ENCODE data around the gene RIMKLB.

RIMKLB gene

DNA sequence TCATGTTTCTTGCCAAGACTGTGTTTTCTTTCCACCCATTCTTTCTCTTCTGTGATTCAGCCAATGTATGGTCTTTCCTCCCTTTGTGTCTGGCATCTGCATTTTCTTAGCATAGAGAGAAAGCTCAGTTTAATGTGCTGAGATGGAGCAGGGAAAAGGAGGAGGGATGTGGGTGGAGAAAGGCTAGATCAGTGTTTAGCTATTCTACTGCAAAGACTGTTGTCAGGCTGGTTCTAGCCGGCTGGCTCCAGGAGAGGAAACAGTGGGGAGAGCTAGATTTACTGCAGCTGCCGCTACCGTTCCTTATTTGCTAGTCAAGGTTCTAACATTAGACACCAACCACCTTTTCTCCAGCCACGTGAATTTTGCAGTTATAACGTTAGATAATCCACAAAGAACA, 5.2 kb upstream of the RIMKLB start:
- no peak for DNase-seq (ENCODE audit: extremely low read depth, low read depth)
- TF ChIP-seq, protein P1, sequence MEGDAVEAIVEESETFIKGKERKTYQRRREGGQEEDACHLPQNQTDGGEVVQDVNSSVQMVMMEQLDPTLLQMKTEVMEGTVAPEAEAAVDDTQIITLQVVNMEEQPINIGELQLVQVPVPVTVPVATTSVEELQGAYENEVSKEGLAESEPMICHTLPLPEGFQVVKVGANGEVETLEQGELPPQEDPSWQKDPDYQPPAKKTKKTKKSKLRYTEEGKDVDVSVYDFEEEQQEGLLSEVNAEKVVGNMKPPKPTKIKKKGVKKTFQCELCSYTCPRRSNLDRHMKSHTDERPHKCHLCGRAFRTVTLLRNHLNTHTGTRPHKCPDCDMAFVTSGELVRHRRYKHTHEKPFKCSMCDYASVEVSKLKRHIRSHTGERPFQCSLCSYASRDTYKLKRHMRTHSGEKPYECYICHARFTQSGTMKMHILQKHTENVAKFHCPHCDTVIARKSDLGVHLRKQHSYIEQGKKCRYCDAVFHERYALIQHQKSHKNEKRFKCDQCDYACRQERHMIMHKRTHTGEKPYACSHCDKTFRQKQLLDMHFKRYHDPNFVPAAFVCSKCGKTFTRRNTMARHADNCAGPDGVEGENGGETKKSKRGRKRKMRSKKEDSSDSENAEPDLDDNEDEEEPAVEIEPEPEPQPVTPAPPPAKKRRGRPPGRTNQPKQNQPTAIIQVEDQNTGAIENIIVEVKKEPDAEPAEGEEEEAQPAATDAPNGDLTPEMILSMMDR (IDR thresholded peaks at IDR 0.05; ENCODE audit: low read depth, low read length), result no peak

DNA sequence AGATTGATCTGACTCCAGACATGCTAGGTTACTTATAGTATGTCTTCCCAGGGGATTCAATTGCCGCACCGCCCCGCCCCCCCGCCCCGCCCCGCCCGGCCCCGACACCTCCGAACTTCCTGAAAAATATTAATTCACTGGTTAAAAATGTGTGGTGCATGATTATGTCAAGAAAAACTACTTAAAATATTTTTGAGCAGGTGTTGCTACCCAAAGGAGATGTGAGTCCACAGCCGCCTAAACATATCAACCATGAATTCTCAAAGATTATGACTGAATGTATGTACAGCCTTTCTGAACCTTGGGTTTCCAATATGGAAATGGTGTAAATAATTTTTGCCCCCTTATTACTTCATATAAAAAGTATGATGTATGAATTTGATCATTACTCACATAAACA, 2.7 kb upstream of the RIMKLB start:
- TF ChIP-seq, protein P1 (IDR thresholded peaks at IDR 0.05; ENCODE audit: low read depth, low read length), result no peak
- DNase-seq (ENCODE audit: extremely low read depth, low read depth), result no peak

DNA sequence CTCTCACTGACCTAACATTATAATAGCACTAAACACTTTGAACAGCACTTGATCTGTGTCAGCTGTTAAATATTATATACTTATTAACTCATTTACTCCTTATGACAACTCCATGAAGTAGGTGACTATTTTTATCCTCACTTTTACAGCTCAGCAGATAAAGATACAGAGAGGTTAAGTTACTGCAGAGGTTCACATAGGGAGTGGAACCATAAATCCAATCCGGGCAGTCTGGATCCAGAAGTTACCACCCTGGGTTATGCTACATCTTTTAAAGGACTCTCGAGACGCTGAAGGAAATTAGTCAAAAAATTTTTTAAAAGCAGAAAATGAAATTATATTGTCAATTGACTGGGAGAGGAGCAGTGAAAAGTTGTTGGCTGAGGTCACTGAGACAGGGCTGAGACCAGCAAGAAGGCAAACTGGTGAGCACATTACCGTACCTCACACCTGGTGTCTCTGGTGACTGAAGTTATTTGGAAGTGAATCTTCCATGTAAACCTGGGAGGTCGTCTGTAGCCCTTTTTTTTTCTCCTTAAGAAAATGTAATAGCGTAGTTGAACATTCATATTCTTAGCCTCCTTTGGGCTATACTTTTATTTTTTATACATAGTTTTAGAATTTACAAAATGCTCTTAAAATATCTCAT, 1.2 kb upstream of the RIMKLB start:
- no peak for DNase-seq (ENCODE audit: extremely low read depth, low read depth)
- TF ChIP-seq, protein P1 (IDR thresholded peaks at IDR 0.05; ENCODE audit: low read depth, low read length), result no peak

DNA sequence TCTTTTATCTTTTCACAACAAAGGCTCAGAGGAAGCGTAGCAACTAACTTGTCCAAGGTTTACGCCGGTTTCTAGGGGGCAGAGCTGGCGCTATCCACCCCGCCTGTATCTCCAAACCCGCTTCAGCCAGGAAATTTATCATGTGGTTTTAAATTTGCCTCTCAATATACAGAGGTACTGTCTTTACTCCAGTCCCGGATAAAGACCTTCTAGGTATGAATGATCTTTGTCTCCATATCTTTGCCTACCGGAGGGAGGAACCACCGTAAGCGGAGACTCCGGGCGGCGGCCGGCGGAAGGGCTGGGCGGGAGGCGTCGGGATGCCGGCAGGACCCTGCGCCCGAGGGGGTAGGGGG, 693 bp upstream of the RIMKLB start:
- TF ChIP-seq, protein P1 (IDR thresholded peaks at IDR 0.05; ENCODE audit: low read depth, low read length), result no peak
- DNase-seq (ENCODE audit: extremely low read depth, low read depth), result no peak

DNA sequence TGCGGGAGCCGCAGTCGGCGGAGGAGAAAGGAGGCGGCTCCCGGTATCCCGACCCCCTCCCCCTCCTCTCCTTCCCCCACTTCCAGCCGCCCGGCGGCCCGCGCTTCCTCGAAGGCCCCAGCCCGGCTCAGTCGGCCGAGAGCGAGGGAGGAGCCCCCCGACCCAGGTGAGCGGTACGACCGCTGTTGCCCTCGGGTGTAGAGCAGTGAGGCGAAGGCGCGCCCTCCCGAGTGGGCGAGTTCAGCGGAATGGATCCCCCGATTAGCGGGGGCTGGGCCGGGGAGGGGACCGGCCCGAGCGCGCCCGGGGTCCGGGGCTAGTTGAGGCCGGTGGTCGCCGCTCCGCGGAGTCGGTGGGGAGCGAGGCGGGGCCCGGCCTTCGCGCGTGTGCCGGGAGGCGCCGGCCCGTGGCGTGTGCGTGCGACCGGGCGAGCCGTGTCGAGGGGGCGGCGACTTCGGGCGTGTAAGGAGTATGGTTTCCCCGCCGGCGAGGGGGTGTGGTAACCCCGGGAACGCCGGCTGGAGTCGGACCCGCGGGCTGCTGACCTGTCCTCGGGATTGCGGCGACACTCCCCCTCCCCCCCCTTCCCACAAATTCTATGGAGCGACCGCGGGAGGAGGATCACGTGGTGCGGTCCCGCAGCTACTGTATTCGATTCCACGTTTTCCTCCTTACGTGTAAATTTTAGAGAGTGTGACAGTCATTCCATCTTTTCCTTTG, 501 bp downstream of the RIMKLB start:
- TF ChIP-seq, protein P1 (IDR thresholded peaks at IDR 0.05; ENCODE audit: low read depth, low read length), result no peak
- no peak for DNase-seq (ENCODE audit: extremely low read depth, low read depth)

DNA sequence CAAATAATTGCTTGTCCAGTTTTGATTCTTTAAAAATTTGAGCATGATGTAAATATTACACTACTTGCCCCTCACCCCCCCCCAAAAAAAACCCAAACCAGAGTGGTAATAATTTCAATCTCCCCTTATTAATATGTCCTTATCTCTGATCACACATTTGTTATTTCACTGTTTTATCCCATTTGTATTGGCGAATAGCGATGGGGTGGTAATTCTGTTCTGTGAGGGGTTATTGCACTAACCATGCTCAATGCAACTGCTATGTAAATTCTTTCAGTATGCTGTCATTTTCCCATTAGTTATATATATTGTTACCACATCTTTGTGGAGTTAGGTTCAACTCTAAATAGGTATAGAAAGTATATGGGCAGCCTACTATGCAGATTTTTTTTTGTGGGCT, 1.1 kb downstream of the RIMKLB start:
- TF ChIP-seq, protein P1 (IDR thresholded peaks at IDR 0.05; ENCODE audit: low read depth, low read length), result no peak

DNA sequence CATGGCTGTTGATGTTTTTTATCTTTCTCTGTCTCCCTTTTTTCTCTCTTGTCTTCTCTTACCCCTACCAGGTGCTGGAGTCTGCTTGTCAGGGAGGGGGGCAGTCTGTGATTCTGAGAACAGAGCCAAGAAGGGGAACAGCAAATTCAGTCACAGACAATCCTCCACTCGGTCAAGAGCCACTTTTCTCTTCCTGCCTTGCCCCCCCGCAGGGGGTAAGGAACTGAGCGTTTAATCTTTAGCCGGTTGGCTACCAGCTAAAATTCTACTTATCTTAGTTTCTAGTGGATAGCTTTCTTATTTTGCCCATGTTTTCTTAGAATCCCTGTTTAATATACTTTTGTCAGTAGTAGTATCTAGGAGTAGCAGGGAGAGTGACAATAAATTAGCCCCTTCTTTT, 1.9 kb downstream of the RIMKLB start:
- TF ChIP-seq, protein P1 (IDR thresholded peaks at IDR 0.05; ENCODE audit: low read depth, low read length), result no peak
- no peak for DNase-seq (ENCODE audit: extremely low read depth, low read depth)

More for the DNA sequence above, 1.1 kb downstream of the RIMKLB start:
- no peak for DNase-seq (ENCODE audit: extremely low read depth, low read depth)
